Esophagus muscularis mucosa (tissue), 4 donors: ENCODE measurements around the gene COLQ.

Experiments used
- EP300 ChIP-seq: sonication (generic); formaldehyde crosslinking; IDR thresholded peaks from one replicate; pipeline ENCODE4 v1.6.1; 2017; ENCODE audit warnings: antibody characterized with exemption
- POLR2A ChIP-seq: fragments of 450-650 bp; IDR thresholded peaks from one replicate; pipeline ENCODE4 v1.6.1; 2017; ENCODE audit warnings: antibody characterized with exemption, moderate library complexity, mild to moderate bottlenecking, low read depth
- POLR2AphosphoS5 ChIP-seq, 2 donors: sonication (generic); formaldehyde crosslinking; IDR thresholded peaks; one replicate each; pipeline ENCODE4 v1.6.1; 2017; ENCODE audit warnings: antibody characterized with exemption in 2 of 2
- TF ChIP-seq, protein P1 (sequence below), 3 experiments: fragments of 200-600 bp in 2 of 3; fragments of 450-650 bp in 1 of 3; sonication (generic) in 2 of 3; IDR thresholded peaks; one replicate each; pipeline ENCODE4 v1.5.1; 2017 to 2019; ENCODE audit warnings: antibody characterized with exemption in 3 of 3, mild to moderate bottlenecking in 2 of 3, moderate library complexity in 1 of 3

DNA sequence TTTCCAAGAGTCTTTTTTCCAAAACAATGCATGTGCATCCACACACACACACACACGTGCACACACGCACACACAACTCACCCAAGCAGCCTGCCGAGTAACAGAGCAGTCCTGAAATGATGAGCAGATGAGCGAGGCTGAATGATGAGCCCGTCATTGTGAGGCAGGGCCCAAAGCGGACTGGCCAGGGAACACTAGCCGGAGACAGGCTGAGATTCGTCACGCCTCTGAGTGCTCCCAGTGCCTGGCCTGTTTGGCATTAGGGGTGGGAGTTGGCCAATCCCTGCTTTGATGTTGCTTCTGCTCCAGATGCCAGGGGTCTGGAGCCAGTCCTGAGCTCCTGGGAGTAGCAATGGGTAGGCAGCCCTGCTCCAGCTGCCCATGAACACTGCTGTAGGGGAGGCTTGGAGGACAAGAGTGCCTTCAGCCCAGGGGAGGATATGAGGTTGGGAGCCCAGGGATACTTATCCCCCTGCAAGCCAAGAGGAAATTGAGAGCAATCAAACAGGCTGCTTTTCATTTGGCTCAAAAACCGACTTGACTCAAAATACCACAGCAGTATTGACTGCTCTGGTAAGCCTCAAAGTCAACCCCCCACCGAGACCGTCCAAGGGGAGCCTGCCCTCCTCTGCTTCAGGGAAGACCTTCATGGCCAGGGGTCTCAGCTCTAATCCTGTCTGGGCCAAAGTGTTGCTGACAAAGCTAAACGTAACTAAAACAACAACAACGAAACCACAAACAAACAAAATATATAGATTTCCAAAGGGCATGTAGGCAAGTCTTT is 22.9 kb downstream of the COLQ start:
- TF ChIP-seq POLR2A = no peak
- TF ChIP-seq, protein P1, sequence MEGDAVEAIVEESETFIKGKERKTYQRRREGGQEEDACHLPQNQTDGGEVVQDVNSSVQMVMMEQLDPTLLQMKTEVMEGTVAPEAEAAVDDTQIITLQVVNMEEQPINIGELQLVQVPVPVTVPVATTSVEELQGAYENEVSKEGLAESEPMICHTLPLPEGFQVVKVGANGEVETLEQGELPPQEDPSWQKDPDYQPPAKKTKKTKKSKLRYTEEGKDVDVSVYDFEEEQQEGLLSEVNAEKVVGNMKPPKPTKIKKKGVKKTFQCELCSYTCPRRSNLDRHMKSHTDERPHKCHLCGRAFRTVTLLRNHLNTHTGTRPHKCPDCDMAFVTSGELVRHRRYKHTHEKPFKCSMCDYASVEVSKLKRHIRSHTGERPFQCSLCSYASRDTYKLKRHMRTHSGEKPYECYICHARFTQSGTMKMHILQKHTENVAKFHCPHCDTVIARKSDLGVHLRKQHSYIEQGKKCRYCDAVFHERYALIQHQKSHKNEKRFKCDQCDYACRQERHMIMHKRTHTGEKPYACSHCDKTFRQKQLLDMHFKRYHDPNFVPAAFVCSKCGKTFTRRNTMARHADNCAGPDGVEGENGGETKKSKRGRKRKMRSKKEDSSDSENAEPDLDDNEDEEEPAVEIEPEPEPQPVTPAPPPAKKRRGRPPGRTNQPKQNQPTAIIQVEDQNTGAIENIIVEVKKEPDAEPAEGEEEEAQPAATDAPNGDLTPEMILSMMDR (IDR thresholded peaks at IDR 0.05) = no peak
- no peak for TF ChIP-seq POLR2AphosphoS5 (IDR thresholded peaks at IDR 0.05)
- TF ChIP-seq EP300 = no peak
